Activated CD8-positive, alpha-beta memory T cell treated with anti-CD3 and anti-CD28 coated beads, Interleukin-2, amount 50 U/mL, for 24 hours (primary cell): ENCODE results near the gene POLG2.
"Not testable (repeated sequence)": the region's sequence is repeated elsewhere in the genome, so short reads cannot be mapped to it uniquely, and the experiment has no call there.

Experiments used
- DNase-seq: peaks from one replicate; pipeline ENCODE4 v3.0.0-alpha.2; 2020; ENCODE audit errors: extremely low read depth

POLG2 gene

DNA sequence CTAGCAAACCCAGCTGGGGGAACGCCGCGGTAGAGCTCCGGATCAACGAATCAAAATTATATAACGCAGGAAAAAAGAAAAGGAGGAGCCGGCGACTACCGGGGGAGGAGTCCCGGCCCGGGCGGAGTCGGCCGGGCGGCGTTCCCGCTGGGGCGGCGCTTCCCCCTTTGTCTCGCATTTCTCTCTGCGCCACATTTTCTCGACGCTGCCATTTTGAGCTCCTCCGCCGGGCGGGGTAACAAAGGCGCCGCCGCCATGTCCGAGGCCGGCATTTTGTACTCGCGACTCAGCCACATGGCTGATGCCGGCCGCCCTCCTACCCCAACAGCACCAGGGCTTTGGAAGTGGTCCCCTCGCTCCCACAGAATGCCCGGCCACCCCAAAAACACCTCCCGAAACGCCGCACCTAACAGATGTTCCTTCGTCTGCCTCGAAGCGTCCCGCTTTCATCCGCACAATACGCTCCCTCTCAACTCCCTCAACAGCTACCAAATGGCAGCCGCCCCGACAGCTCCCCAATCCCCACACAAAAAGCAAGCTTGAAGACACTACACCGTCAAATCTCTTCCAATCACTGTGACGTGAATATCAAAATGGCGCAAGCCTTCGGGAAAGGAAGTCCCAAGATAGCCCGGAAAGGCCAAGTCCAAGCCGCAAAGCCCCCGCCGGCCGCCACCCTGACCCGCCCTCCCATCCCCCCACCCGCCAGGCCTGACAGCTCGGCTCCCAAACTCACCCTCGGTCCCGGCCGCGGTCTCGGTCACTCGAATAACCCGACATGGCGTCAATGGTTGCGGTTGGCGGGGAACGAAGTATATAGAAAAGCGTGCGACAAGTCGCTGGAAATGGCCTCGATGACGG, 8.7 kb upstream of the POLG2 start:
- DNase-seq: peak; percentile 54

GRCh38 chr17:64504769-64505339, 8.0 kb upstream of the POLG2 start:
- no peak for DNase-seq

- DNase-seq: no peak
These were observed 7.2 kb upstream of the POLG2 start for GRCh38 chr17:64503821-64504768.

GRCh38 chr17:64503341-64503740, 6.5 kb upstream of the POLG2 start:
- no peak for DNase-seq

DNA sequence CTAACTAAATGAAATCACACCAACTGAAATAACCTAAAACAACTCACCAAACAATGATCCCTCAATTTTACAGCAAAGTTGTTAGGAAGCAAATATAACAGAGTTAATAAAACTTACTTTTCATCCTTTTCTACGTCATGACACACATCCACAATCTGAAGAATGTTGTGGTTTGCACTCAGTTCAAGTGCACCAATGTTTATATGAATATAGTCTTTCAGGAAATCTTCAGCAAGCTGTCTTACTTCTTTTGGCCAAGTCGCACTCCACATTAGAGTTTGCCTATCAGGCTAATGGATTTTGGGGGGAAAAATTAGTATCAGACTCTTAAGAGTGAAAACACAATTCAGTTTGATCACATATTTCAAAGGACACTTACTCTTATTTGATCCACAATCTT, 6.0 kb upstream of the POLG2 start:
- no peak for DNase-seq

GRCh38 chr17:64502021-64502420, 5.2 kb upstream of the POLG2 start:
- no peak for DNase-seq

- DNase-seq: no peak
These were observed 4.3 kb upstream of the POLG2 start for GRCh38 chr17:64500862-64501765.

- DNase-seq: no peak
These were observed 3.6 kb upstream of the POLG2 start for GRCh38 chr17:64500487-64500859.

DNA sequence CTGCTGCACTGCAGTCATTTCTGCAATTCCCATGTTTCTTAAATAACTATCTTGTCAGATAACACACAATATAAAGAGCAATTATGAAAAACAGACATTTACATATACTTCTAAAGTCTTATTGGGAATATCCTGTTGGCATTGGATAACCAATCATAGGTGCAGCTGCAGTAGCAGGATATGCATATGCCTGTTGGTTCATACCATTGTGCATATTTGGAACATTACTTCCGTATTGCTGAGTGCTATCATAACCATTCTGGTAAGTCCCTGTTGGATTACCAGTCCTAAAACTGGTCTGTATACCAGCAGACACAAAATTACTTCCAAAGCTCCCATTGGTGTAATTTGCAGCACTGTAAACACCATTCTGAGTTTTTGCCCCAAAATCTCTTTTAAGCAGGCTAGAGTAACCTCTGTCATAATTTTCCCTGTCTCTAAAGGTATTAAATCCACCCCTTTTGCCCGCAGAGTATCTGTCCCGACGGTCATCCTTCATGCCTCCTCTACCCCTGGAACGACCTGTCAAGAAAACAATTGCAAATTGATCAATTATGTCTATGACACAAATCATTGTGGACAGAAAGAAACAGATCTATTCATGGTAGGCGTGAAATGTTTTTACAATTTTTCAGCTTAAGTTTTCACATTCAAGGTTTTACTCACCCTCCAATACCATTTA, 3.1 kb upstream of the POLG2 start:
- no peak for DNase-seq

GRCh38 chr17:64498308-64499203, 1.7 kb upstream of the POLG2 start:
- no peak for DNase-seq

- DNase-seq: no peak
These were observed 746 bp upstream of the POLG2 start for GRCh38 chr17:64497565-64498035.

GRCh38 chr17:64496348-64496785, 487 bp downstream of the POLG2 start:
- DNase-seq: no peak

DNA sequence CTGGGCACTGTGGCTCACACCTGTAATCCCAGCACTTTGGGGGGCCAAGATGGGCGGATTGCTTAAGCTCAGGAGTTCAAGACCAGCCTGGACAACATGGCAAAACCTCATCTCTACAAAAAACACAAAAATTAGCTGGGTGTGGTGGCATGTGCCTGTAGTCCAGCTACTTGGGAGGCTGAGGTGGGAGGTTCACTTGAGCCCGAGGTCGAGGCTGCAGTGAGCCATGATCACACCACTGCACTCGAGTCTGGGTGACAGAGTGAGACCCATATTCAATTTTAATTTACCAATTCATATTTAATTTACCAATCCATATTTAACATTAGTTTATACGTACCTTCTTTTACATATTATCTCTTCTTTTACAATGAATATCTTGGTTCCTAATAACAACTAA, 1.6 kb downstream of the POLG2 start:
- DNase-seq: not testable (repeated sequence)

DNA sequence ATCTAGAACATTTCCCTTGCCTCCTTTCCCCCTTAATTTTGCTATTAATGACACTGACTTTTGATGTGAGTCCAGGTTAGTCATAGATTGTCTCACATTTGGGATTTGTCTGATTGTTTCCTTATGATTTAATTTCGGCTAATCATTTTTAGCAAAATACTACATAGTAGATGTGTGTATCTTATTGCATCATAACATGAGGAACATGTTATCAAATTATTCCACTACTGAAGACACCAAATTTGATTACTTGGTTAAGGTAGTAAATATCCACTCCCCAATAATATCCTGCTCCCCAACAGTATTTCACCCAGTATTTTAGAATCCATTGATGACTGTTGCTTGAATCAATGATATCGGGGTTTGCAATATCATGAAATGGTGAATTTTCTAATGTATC, 2.7 kb downstream of the POLG2 start:
- no peak for DNase-seq

DNA sequence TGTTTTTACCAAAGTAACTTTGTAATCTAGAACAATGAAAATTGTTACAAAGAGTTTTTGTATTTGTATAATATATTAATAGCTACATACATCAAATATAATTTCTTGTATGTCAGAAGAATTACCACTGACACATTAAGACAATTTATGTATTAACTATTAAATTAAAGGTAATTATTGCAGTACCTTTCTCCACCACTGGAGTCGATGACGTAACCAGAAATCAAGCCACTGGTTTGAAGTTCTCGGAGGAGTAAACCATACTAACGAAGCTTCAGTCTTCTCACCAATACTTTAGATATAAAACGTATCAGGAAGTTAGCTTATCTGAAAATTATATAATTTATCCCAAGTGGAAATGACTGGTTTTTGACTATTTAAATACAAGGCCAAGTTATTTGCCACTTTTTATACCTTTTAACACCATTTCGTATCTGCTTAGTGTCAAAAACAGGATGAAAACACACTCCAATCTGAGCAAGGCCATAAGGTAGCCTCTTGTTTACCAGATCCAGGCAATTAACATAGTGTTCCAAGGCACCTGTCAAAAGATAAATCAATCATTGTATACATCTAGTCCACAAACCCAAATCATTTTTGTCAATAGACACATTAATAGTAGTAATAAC, 4.3 kb downstream of the POLG2 start:
- no peak for DNase-seq

DNA sequence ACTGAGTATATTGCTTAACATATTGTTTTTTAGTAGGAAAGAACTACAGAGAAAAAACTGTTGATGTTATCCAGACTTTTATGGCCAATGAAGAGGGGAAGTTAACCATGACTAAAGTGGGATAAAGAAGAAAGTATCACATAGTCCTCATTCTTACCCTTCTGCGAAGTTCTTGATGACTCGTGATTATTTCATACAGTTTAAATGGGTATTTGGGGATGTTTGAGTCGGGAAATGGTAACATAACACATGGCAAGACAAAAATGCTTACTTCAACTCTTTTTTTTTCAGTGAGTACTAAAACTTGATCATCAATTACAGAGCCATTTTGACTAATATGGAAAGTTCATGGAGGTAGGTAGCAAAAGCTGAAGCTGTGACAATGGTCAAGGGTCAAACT, 4.9 kb downstream of the POLG2 start:
- no peak for DNase-seq

- DNase-seq: no peak
These were observed 5.6 kb downstream of the POLG2 start for GRCh38 chr17:64491034-64491860.

DNA sequence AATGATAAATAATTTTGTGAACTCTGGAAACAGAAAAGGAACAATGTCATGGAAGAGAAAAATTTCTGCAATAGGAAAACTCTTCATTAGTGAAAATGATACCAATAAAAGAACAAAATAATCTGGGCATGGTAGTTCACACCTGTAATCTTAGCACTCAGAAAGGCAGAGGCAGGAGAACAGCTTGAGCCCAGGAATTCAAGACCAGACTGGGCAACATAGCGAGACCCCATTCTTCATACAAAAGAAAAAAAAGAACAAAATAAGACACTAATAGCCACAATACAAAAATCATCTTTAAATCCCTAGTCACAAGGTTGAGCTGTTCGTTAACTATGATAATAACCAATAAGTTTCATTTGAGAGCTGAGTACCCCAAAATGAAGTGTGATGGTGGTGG, 8.6 kb downstream of the POLG2 start:
- no peak for DNase-seq
